SJSA1 (cell line): ENCODE measurements around the gene ADGRG7. TPM values are rescaled to one million over a fixed set of nuclear protein-coding genes. Genes with fewer than 3 reads are reported as not detected.

Experiments used
- DNase-seq, 2 experiments: peaks; one replicate each; pipeline ENCODE4 v3.0.0-alpha.2; 2015 to 2020; ENCODE audit warnings: low spot score in 2 of 2, low read depth in 1 of 2
- H3K27ac ChIP-seq: fragments of 250-450 bp; sonication (Bioruptor Pico); 2 replicates; pipeline ENCODE4 v1.5.1; 2020; ENCODE audit warnings: mild to moderate bottlenecking, moderate library complexity
- H3K27me3 ChIP-seq: fragments of 250-450 bp; sonication (Bioruptor Pico); replicated peaks from 2 replicates; pipeline ENCODE4 v1.5.1; 2020; ENCODE audit warnings: mild to moderate bottlenecking, moderate library complexity
- H3K36me3 ChIP-seq: fragments of 250-450 bp; sonication (Bioruptor Pico); 2 replicates; pipeline ENCODE4 v1.5.1; 2020; ENCODE audit warnings: mild to moderate bottlenecking
- H3K4me1 ChIP-seq: fragments of 250-450 bp; sonication (Bioruptor Pico); replicated peaks from 2 replicates; pipeline ENCODE4 v1.6.1; 2021; ENCODE audit warnings: mild to moderate bottlenecking
- H3K4me3 ChIP-seq: fragments of 250-450 bp; sonication (Bioruptor Pico); 2 replicates; pipeline ENCODE4 v1.5.1; 2020; ENCODE audit warnings: mild to moderate bottlenecking
- H3K9me3 ChIP-seq: fragments of 250-450 bp; sonication (Bioruptor Pico); replicated peaks from 2 replicates; pipeline ENCODE4 v1.5.1; 2020; ENCODE audit warnings: mild to moderate bottlenecking
- total RNA-seq: library from RNA; depleted of rRNA; stranded (reverse); fragments of >200 nt; shearing (Covaris generic); gene quantifications from 2 replicates; pipeline ENCODE4 v1.2.3, GENCODE V29; 2014; rRNA removed

ADGRG7 gene
- total RNA-seq, 1 experiment from 2014 or later, result not detected

DNA sequence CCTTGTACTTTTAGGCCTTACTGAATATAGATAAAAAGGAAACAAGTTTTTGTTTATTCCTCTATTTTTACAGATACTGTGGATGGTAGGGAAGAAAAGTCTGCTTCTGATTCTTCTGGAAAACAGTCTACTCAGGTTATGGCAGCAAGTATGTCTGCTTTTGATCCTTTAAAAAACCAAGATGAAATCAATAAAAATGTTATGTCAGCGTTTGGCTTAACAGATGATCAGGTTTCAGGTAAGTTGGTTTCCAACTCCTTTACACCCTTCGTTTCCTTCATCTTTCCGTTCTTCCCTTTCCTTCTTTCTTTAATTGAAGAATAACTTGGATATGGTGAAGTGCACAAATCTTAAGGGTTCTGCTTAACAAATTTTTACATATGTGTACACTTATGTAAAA, 123.0 kb downstream of the ADGRG7 start:
- H3K4me3 ChIP-seq, result no peak overlapping the region
- no peaks in the 10 kb centered on the region for H3K4me1 ChIP-seq
- no peaks in the 10 kb centered on the region for H3K27me3 ChIP-seq
- H3K36me3 ChIP-seq, result peaks cover 81% of the 10 kb centered on the region
- DNase-seq, result no peak
- H3K9me3 ChIP-seq, result no peaks in the 10 kb centered on the region
- no peak overlapping the region for H3K27ac ChIP-seq

DNA sequence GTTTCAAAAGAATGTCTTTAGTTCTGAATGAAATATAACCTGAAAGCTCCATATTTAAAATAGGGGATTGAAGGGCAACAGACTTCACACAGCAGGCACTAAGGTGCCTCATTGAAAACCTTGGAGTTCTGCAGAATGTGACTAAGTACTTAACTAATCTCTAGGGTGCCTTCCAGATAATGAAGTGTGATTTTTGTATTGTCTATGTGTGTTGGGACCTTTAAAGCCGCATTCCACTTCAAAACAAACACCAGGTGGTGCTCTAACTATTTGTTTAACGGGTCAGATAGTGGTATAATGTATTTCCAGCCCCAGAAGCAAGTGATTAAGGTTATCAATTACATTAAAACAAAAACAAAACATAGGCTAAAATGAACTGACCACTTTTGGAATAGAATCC, 127.9 kb downstream of the ADGRG7 start:
- Histone ChIP-seq H3K4me1 (no peaks in the 10 kb centered on the region), H3K27me3 (no peaks in the 10 kb centered on the region), H3K4me3 (no peak overlapping the region), H3K9me3 (no peaks in the 10 kb centered on the region), H3K27ac (no peak overlapping the region), H3K36me3 (peaks cover 95% of the 10 kb centered on the region)
- no peak for DNase-seq

DNA sequence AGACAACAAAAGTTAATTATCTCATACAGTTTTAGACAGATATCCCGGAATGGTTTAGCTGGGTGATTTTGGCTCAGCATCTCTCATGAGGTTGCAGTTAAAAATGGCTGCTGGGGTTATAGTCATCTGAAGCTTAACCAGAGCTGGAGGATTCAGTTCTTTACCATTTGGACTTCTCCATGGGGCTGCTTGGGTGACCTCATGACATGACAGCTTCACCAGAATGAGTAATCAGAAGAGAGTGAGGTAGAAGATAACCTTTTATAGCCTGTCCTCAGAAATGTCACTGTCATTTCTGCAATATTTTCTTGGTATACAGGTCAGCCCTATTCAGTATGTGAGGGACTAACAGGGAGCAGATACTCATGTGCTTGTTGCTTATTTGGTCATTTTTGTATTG, 130.8 kb downstream of the ADGRG7 start:
- H3K27me3 ChIP-seq, result no peaks in the 10 kb centered on the region
- no peak overlapping the region for H3K27ac ChIP-seq
- H3K4me1 ChIP-seq, result no peaks in the 10 kb centered on the region
- H3K9me3 ChIP-seq, result no peaks in the 10 kb centered on the region
- peaks cover 90% of the 10 kb centered on the region for H3K36me3 ChIP-seq
- H3K4me3 ChIP-seq, result no peak overlapping the region
- no peak for DNase-seq

DNA sequence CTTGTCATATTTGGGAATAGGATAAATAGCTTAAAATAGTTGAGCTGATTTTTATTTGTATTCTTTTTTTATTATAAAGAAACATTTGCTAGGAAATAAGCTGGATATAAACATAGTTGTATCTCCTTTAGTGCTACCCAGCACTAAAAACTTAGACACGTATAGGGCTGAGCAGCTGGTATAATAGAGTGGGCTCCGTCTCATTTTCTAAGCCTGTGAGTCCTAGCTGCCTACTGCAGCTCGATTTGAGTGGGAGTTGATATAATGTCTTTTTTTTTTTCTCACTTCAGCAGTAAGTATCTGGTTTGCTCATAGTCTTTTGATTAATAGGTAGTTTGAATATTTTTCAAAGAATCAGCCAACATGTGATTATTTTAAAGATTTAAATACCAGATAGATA, 134.1 kb downstream of the ADGRG7 start:
- no peak for DNase-seq
- Histone ChIP-seq H3K27ac (no peak overlapping the region), H3K4me1 (no peaks in the 10 kb centered on the region), H3K27me3 (no peaks in the 10 kb centered on the region), H3K4me3 (no peak overlapping the region), H3K36me3 (peaks cover 91% of the 10 kb centered on the region), H3K9me3 (no peaks in the 10 kb centered on the region)

DNA sequence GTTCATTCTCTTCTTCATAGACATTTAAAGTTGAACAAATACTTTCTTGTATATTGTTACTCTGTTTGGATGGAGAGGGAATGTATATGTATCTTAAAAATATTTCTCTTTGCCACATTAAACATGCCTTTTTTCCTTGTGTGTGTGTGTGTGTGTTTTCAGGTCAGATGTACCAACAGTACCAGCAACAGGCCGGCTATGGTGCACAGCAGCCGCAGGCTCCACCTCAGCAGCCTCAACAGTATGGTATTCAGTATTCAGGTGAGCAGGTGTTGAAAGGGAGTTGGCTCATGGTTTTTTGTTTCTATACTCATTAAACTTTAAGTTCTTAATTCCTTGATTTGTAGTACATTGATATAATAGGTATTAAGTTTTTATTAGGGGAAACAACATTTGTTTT, 135.3 kb downstream of the ADGRG7 start:
- no peak overlapping the region for H3K4me3 ChIP-seq
- no peaks in the 10 kb centered on the region for H3K27me3 ChIP-seq
- H3K27ac ChIP-seq, result no peak overlapping the region
- H3K36me3 ChIP-seq, result peaks cover 90% of the 10 kb centered on the region
- DNase-seq, result no peak
- no peaks in the 10 kb centered on the region for H3K4me1 ChIP-seq
- no peaks in the 10 kb centered on the region for H3K9me3 ChIP-seq

Other genes with a start within 250 kb of the ADGRG7 start
- 55.6 and 58.5 TPM in 2 replicates for gene TOMM70, start 208.5 kb upstream of the ADGRG7 start, total RNA-seq
- 1.6 and 4.1 TPM in 2 replicates for gene LNP1, start 208.1 kb upstream of the ADGRG7 start, total RNA-seq
- 20.6 and 48.5 TPM in 2 replicates for gene TMEM45A, start 117.0 kb upstream of the ADGRG7 start, total RNA-seq
- gene TFG, start 99.9 kb downstream of the ADGRG7 start, total RNA-seq, result 60.2 and 85.8 TPM in 2 replicates